IPS-NIHi7 (cell line): ENCODE data around the gene FSTL5.
A peak's percentile ranks its signal among the peaks of the same experiment; 100 is the strongest.
"Not testable (repeated sequence)": the region's sequence is repeated elsewhere in the genome, so short reads cannot be mapped to it uniquely, and the experiment has no call there.

Experiments
- DNase-seq: peaks from one replicate; pipeline ENCODE4 v3.0.0; 2012; ENCODE audit warnings: mixed read lengths; ENCODE audit errors: extremely low spot score

FSTL5 gene

GRCh38 chr4:162163892-162164759, at the start of gene FSTL5:
Gene FSTL5, minus strand, starts transcription at chr4:162164000. Its CDS starts 52,604 bp downstream, at chr4:162111396.
- peak; percentile 91 for DNase-seq

- no peak for DNase-seq
These were observed 45.9 kb upstream of the FSTL5 start for GRCh38 chr4:162209706-162210105.

- DNase-seq = not testable (repeated sequence)
These were observed 39.7 kb upstream of the FSTL5 start for GRCh38 chr4:162203478-162203877.

- DNase-seq = no peak
These were observed 37.9 kb upstream of the FSTL5 start for GRCh38 chr4:162201673-162202072.

- no peak for DNase-seq
These were observed 6.7 kb upstream of the FSTL5 start for GRCh38 chr4:162170509-162170908.

- DNase-seq = no peak
These were observed 1.2 kb upstream of the FSTL5 start for GRCh38 chr4:162164906-162165510.

GRCh38 chr4:162162672-162163071, 1.1 kb downstream of the FSTL5 start:
- no peak for DNase-seq

GRCh38 chr4:162157241-162157640, 6.6 kb downstream of the FSTL5 start:
- DNase-seq = no peak

GRCh38 chr4:162154862-162155540, 8.8 kb downstream of the FSTL5 start:
- no peak for DNase-seq

GRCh38 chr4:162151850-162152249, 11.9 kb downstream of the FSTL5 start:
- no peak for DNase-seq

GRCh38 chr4:162151386-162151785, 12.4 kb downstream of the FSTL5 start:
- no peak for DNase-seq

GRCh38 chr4:162149644-162150043, 14.2 kb downstream of the FSTL5 start:
- no peak for DNase-seq

- DNase-seq = no peak
These were observed 23.6 kb downstream of the FSTL5 start for GRCh38 chr4:162140051-162140683.

- DNase-seq = no peak
These were observed 24.4 kb downstream of the FSTL5 start for GRCh38 chr4:162139412-162139811.

- no peak for DNase-seq
These were observed 32.5 kb downstream of the FSTL5 start for GRCh38 chr4:162131256-162131655.

- DNase-seq = no peak
These were observed 37.1 kb downstream of the FSTL5 start for GRCh38 chr4:162126729-162127128.

GRCh38 chr4:162117051-162117450, 46.7 kb downstream of the FSTL5 start:
- DNase-seq = no peak

- DNase-seq = no peak
These were observed 47.6 kb downstream of the FSTL5 start for GRCh38 chr4:162116095-162116779.

- DNase-seq = no peak
These were observed 48.5 kb downstream of the FSTL5 start for GRCh38 chr4:162115333-162115732.

- DNase-seq = no peak
These were observed 52.7 kb downstream of the FSTL5 start for GRCh38 chr4:162111078-162111477.

- peak; percentile 7 for DNase-seq
These were observed 59.2 kb downstream of the FSTL5 start for GRCh38 chr4:162104459-162105124.
